GM19035 (cell line): ENCODE results near the gene CDH4.

Source experiments
- ATAC-seq: cut with Tn5 transposase; IDR thresholded peaks from one replicate; pipeline ENCODE4 v1.9.1; 2021; ENCODE audit not compliant: unreplicated experiment

Gene CDH4

DNA sequence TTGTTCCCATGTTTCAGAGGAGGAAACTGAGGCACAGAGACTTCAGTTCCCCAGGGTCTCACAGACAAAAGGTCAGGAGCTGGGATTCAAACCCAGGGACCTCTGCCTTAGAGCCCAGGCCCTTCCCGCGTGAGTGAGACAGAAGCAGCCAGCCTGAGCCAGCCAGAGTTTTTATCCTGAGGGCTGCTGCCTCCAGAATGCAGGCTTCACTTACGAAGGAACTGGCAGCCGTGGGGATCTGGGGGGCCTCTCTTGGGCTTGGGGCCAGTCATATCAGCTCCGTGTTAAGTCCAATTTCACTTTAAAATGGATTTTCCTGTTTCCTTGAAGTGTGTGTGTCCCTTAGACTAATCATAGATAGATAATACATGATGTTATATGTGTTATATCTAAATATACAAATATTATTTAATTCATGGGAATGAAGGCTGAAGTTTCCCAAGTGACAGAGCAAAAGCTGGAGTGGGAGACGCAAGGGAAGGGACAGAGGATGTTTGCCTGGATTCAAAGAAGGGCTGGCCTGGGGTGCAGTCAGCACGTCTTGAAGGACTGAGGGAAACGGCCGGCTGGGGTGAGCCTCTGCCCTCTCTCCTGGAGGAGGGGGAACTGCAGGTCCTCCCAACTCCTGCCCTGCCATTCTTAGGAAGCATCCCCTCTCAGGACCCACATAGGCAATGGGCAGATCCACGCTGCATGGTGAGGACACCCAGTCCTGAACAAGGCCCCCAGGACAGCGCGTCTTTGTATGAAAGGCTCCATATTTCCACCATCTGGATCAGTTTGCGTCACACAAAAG lies 320.1 kb downstream of the CDH4 start:
- no peak for ATAC-seq

DNA sequence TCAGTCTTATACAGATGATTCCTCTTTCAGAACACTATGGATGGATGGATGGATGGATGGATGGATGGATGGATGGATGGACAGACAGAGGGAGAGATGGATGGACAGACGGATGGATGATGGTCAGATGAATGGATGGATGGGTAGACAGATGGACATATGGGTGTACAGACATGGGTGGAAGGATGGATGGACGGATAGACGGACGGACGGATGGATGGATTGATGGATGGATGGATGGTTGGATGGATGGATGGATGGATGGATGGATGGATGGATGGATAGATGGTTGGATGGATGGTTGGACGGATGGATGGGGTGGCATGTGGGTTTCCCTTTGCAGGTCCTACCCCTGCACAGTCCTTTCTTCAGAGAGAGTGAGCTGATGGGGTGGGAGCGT lies 320.7 kb downstream of the CDH4 start:
- no peak for ATAC-seq

DNA sequence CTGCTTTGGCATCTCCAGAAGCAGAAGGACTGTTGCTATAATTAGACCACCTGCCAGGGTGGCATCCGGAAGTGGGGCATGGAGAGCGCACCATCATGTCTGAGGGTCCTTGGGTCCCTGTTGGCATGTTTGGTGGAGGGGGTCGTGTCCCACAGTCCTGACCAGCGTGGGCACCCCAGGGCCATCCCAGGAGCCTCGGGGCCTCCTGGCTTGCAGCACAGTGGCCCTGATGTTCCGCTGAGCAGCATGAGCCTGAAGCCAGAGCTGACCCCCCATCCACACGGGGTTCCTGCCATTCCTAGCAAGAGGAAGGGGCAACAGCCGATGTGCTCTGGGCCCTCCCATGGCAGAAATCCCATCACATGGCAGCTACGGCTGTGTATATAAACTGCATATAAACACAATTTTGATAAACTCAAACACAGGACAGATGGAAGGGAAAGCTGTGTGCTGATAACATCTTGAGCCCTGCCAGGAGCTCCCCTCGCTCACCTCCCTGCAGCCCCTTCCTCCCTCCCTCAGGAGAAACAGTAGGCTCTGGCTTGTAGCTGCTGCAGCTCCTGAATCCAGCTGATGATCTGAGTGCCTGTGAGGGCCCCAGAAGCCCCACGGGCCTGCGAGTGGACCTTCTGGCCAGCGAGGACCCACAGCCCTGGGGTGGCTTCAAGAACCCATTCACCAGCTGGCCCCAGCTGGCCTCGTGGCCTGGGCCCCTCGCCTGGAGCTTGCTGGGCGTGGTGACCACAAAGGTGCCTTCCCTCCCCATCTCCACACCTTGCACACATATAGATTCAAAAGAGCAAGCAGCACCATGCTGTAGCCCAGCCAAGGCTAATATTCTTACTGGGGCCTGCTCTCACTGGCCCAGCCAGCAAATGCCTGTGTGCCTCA lies 321.6 kb downstream of the CDH4 start:
- ATAC-seq: no peak

DNA sequence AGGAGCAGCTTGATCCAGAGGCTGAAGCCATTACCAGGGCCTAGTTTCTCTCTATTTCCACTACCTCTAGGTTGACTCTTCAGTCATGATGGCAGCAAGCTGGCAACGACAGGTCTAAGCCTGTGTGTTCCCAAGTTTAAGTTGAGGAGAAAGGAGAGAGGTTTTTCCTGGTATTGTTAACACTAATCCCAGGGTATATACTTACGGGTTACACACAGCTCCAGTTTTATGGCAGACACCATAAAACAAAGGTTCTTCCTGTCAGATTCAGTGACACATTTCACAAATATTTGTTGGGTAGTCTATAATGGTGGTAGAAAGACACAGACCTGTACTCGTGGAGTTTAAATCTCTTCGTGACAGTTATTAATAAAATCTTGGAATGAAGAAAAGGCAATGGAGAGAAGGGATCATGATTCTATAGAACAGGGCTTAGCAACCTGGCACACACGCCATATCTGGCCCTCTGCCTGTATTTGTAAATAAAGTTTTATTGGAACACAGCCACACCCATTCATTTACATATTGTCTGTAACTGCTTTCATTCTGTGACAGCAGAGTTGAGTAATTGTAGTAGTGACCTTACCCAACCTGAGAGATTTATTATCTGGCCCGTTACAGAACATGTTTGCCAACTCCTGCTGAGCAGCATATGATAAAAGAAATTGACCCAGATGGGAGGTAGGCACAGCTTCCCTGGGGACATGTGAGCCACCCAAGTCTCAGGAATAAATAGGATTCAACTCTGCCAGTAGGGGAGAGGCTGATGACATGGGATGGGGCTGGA lies 323.3 kb downstream of the CDH4 start:
- ATAC-seq: no peak

- ATAC-seq: no peak
Observed at GRCh38 chr20:61576372-61576771, 324.3 kb downstream of the CDH4 start.

DNA sequence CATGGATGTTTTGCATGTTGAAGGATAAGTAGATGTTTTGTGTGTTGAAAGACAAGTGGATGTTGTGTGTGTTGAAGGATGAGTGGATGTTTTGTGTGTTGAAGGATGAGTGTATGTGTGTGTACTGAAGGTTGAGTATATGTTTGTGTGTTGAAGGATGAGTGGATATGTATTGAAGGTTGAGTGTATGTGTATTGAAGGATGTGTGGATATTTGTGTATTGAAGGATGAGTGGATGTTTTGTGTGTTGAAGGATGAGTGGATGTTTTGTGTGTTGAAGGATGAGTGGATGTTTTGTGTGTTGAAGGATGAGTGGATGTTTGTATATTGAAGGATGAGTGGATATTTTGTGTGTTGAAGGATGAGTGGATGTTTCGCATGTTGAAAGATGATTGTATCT lies 325.0 kb downstream of the CDH4 start:
- no peak for ATAC-seq

DNA sequence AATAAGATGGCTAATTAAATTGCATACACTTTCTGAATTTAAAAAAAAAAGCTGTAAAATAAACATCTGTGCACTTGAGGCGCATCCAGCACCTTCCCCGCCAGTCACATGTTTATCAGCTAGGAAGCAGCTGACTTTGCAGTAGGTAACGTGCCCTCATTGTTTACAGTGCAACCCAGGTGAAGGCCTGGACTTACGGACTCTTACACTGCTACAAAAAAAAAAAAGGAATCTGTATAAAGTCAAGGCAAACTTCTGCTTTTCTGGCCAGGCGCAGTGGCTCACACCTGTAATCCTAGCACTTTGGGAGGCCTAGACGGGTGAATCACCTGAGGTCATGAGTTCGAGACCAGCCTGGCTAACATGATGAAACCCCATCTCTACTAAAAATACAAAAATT lies 327.8 kb downstream of the CDH4 start:
- ATAC-seq: no peak

GRCh38 chr20:61580958-61581824 lies 329.1 kb downstream of the CDH4 start:
- ATAC-seq: no peak

GRCh38 chr20:61581825-61582188 lies 329.7 kb downstream of the CDH4 start:
- no peak for ATAC-seq

DNA sequence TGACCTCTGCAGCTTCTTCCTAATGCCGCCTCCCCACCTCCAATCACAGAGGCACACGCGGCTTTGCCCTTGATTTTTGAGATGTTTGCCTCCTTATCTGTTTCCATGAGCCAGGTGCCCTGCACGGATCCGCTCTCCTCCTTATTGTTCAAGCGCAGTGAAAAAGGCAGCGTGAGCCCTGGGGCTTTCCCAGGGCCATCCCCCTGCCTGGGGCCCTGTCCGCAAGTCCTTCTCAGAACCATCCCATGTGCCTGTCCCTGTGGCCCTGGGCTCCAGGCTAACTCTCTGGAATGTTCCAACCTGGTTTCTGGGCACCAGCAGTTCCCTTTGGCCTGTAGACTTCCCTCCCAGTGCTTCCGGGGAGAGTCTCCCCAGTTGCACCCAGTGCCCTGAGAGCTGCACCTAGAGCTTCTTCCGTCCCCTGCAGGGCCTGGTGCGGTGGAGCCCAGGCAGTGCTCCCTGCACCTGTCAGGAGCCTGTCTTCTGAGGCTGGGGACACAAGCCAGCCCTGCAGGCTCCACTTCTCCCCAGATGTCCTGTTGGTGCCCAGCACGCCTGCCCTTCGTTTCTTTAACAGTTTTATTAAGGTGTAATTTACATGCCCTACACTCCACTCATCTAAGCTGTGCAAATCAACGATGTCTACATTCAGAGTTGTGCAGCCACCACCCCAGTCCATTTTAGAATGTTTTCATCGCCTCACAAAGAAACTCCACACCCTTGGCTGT lies 330.3 kb downstream of the CDH4 start:
- no peak for ATAC-seq

DNA sequence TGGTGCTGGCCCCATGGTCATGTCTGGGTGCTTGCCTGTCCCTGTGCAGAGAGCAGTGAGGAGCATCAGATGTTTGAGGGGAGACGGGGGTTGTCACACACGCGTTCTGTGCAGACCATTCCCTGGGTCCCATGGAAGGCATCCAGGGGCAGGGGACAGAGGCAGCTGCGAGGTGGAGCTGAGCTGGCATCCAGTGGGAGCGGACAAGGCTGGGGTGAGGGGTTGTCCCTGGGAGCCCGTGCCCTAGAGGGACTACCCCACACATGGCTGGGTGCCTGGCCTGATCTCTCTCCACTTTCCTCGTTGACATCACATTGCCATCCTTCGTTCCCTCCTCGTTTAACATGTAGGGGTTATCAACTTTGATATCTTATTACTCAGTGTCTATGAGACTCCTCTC lies 331.3 kb downstream of the CDH4 start:
- no peak for ATAC-seq

GRCh38 chr20:61584851-61585250 lies 332.8 kb downstream of the CDH4 start:
- ATAC-seq: no peak

GRCh38 chr20:61585764-61586163 lies 333.7 kb downstream of the CDH4 start:
- no peak for ATAC-seq

DNA sequence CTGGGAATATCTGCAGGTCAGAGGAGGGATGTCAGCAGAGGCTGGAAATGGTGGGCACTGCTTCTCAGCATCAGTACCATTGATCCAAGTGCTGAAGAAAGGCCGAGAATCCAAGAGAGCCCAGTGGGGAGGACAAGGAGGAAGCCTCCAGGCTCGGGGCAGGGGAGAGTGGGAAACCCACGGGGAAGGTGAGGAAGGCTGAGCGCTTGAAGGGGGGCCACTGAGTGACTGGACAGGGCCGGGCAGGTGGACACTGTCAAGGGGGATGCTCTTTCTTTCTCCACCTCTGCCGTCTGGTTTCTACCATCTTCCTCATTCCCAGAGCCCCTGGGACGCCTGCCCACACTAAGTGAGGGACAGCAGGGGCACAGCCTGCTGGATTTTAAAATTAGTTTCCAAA lies 335.0 kb downstream of the CDH4 start:
- no peak for ATAC-seq

DNA sequence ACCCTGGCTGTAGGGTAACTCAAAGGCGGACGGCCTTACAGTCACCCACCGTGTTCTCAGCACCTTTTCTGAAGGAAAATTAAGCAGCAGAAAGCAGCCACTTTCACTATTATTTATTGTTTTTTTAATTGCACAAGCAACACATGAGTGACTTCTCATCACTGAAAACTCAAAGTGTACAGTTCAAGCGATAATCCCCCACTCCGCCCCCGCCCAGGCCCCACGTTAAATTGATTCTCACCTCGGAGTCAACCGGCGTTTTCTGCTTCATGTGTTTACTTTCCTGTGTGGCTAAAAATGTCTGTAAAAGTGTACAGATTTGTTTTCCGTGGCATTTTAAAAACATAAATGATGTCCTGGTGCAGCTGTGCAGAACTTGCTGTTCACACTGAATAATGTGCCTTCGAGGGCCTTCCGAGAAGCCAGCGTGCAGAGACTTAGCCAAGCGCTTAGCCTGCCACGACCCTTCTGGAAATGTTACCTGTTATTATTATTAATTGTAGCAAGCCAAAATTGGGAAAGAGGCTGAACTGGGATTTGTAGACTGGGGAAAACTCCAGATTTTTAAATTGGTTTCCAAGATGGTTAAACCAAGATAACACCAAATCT lies 335.7 kb downstream of the CDH4 start:
- ATAC-seq: no peak

DNA sequence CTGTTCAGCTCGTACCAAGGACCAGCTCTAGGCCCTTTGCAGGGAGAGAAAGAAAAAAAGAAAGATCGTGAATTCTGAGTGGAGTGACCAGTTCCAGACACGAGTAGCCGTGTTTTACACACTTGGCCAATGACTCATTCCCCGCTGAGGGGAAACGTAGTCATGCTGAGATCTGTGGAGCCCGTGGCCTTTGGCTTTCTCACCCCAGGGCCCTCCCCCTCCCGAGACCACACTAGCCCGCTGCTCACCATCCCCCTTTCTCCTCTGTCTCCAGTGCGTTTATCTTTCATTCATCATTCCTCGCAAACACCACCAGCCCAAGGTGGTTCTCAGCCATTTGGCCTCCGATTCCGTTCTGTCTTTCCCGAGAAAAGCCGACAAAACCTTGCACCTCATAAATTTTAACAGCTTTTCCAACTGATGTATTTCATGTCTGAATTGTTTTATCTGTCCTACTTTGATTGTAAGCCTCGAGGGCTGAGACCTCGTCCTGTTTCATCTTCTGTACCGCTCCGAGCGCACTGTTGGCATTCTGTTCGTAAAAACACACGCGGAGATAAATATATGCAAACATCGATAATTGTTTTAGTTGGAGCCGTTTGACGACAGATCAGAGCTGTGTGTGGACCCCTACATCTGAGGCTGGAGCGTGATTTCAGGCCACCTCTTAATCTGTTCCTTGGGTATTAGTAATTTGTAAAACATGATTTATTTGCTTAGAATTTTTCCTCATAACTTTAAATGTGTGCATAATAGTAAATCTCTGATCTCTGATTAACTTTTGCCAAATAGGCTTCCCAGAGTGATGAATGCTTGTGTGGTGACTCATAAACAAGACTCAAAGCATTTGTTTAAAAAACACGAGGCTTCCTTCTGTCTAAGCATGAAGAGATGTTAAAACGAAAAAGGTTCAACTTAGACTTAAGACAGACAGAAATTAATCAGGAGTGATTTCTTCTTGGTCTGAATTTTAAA lies 336.6 kb downstream of the CDH4 start:
- no peak for ATAC-seq

DNA sequence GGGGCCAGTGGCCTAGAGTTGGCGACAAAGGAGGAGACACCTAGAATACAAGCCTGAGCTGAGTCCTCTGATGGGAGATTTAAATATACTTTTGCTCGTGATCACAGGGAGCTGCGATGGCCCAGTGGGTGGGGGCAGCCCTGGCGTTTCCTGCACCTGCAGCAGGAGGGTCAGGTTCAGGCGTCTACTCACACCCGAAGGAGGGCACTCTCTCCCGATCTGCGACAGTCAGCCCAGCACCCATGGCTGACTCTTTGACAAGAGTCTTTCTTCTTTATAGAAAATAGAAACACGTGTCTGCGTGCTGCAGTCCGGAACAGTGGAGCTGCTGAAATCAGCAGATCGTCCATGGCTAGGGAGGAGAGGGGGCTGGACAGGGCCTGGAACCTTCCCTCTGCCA lies 338.2 kb downstream of the CDH4 start:
- ATAC-seq: no peak

DNA sequence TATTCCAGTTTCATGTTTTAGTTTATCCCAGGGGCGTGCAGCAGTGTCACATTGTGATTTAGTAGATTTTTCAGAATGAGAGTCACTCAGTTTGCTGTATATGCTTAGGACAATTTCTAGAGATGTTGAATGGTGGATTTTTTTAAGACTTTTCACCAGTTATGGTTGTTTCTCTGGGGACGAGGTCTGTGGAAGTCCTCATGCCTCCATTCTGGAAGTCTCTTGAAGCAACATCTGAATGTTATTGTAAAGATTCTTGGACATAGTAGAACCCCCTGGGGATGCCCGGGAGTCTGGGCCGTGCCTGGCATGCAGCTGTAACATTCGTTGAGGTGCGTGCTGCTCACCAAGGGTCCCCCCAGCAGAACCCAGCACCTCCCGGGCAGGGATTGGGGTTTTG lies 341.5 kb downstream of the CDH4 start:
- no peak for ATAC-seq
